HUES48 (cell line): Measurements from ENCODE around the gene TNFRSF25.

Source experiments
- H3K27ac ChIP-seq: one replicate; pipeline ENCODE4 v1.7.0; 2013; ENCODE audit warnings: low read depth, low read length, inconsistent platforms
- H3K27me3 ChIP-seq: 2 replicates; pipeline ENCODE4 v1.6.1; 2013; ENCODE audit warnings: mild to moderate bottlenecking, low read length; ENCODE audit not compliant: control insufficient read depth, insufficient read depth
- H3K36me3 ChIP-seq: 2 replicates; pipeline ENCODE4 v1.6.1; 2013; ENCODE audit warnings: low read length; ENCODE audit not compliant: control insufficient read depth, insufficient read depth
- H3K4me1 ChIP-seq: 2 replicates; pipeline ENCODE4 v1.6.1; 2013; ENCODE audit warnings: mild to moderate bottlenecking, low read length; ENCODE audit not compliant: control insufficient read depth, insufficient read depth
- H3K4me3 ChIP-seq: 2 replicates; pipeline ENCODE4 v1.5.1; 2013; ENCODE audit warnings: mild to moderate bottlenecking, low read depth, low read length
- H3K9ac ChIP-seq: 2 replicates; pipeline ENCODE4 v1.6.1; 2013; ENCODE audit warnings: mild to moderate bottlenecking, low read depth, low read length, moderate library complexity
- H3K9me3 ChIP-seq: 2 replicates; pipeline ENCODE4 v1.6.1; 2013; ENCODE audit warnings: low read length; ENCODE audit not compliant: control insufficient read depth, insufficient read depth

Gene TNFRSF25

DNA sequence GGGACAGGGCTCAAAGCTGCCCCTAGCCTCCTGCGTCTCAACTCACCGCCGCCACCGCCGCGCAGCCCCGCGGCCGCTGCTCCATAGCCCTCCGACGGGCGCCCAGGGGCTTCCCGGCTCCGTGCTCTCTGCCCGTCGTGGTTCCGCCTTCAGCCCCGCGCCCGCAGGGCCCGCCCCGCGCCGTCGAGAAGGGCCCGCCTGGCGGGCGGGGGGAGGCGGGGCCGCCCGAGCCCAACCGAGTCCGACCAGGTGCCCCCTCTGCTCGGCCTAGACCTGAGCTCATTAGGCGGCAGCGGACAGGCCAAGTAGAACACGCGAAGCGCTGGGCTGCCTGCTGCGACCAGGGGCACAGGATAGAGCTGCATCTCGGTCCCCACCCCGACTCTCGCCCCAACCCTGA is at the start of gene TNFRSF25:
TSS of gene TNFRSF25 (minus strand) at position 151 of the 400 bp plus-strand sequence. CDS start at position 85, 66 bp downstream.
- Histone ChIP-seq H3K4me1 (peaks cover 4% of the 10 kb centered on the region; the same call in 1 of the 2 replicates), H3K27ac (no peak within 1 kb of the TSS), H3K9me3 (no peaks in the 10 kb centered on the region), H3K9ac (no peak within 1 kb of the TSS; the same call in 1 of the 2 replicates), H3K27me3 (no peaks in the 10 kb centered on the region), H3K36me3 (peaks cover 41% of the 10 kb centered on the region), H3K4me3 (peak within 1 kb of the TSS; percentile 47; the same call in 1 of the 2 replicates)

DNA sequence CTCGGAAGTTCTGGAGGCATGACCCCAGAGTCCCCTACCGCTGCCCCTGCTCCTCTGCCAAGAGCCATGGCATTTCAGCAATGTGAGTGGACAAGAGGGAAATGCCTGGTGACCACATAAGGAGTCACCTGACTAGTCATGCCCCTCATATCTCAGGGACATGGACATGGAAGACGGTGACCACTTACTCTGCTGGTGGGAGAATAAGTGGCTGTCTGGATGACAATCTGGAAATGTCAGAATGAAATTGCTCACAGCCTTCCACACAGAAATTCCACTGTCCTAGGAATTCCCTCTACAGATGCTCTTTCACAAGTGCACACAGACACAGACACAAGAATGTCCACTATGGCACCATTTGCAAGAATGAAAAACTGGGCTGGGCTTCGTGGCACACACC is 49.8 kb upstream of the TNFRSF25 start:
- Histone ChIP-seq H3K4me3 (no peak overlapping the region), H3K36me3 (no peaks in the 10 kb centered on the region), H3K27me3 (no peaks in the 10 kb centered on the region), H3K4me1 (peaks cover 17% of the 10 kb centered on the region), H3K9ac (no peak overlapping the region), H3K27ac (no peak overlapping the region), H3K9me3 (no peaks in the 10 kb centered on the region)

GRCh38 chr1:6513320-6513801 is 47.4 kb upstream of the TNFRSF25 start:
- Histone ChIP-seq H3K9ac (no peak overlapping the region), H3K36me3 (no peaks in the 10 kb centered on the region), H3K4me3 (no peak overlapping the region), H3K9me3 (no peaks in the 10 kb centered on the region), H3K27ac (no peak overlapping the region), H3K27me3 (no peaks in the 10 kb centered on the region), H3K4me1 (no peaks in the 10 kb centered on the region)

- Histone ChIP-seq H3K4me1 (no peaks in the 10 kb centered on the region), H3K27me3 (no peaks in the 10 kb centered on the region), H3K9ac (no peak overlapping the region), H3K36me3 (no peaks in the 10 kb centered on the region), H3K9me3 (no peaks in the 10 kb centered on the region), H3K4me3 (no peak overlapping the region), H3K27ac (no peak overlapping the region)
These were observed 46.9 kb upstream of the TNFRSF25 start for GRCh38 chr1:6512908-6513280.

DNA sequence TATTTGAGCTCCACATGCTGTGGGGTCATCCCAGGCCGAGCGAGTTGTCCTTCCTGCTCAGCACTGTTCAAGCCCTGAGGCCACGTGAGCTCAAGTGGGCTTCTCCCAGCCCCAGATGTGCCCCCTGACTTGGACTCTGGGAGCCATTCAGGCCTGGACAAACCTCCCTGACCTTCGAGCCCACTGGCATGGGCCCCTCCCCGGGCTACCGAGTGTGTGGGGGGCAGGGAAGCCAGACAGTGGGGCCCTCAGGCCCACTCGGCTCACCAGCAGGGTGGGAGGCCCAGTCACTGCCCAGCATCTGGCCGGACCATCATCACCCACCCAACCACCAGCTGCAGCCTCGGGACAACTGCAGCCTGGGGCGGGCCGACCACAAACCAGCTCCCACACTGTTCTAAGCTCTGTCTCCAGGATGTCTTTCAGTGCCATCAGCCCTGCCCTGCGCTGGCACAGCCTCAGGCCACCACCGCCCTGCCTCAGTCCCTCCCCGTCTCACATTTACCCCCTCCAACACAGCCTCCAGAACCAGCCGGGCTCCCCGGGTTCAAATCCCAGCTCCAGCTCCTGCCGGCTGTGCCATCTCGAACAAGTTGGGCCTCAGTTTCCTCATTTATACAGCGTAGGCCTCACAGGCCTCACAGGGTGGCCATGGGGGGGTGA is 46.4 kb upstream of the TNFRSF25 start:
- H3K4me3 ChIP-seq = no peak overlapping the region
- no peaks in the 10 kb centered on the region for H3K27me3 ChIP-seq
- H3K27ac ChIP-seq = no peak overlapping the region
- no peaks in the 10 kb centered on the region for H3K36me3 ChIP-seq
- no peak overlapping the region for H3K9ac ChIP-seq
- no peaks in the 10 kb centered on the region for H3K4me1 ChIP-seq
- H3K9me3 ChIP-seq = no peaks in the 10 kb centered on the region

DNA sequence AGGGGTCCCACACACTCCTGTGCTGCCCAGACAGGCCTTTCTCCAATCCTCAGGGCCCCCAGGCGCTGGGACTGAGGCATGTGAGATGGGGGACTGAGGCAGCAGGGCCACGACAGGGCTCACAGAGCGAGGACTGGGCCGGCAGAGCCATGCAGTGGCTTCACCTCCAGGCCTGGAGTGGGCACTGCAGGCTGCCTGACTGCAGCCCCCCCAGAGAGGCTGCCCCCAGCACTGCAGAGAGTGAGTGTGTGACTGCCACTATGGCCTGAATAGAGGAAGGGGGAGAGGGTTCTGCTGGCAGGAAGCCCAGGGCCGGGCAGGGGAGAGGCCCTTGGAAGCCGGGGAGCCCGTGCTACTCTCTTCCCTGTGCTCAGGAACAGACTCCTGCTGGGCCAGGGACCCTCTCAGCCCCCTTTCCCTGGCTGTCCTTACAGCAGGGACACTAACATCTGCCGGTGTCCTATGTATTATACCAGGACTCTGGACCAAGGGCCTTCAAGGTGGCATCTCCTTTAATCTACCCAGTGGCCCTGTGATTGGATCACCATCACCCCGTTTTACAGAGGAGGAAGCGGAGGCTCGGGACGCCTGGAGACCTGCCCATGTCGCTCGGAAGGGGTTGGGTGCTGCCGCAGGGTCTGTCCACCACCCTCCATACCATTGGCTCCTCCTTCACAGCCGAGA is 45.7 kb upstream of the TNFRSF25 start:
- no peaks in the 10 kb centered on the region for H3K9me3 ChIP-seq
- H3K27ac ChIP-seq = no peak overlapping the region
- no peak overlapping the region for H3K9ac ChIP-seq
- no peaks in the 10 kb centered on the region for H3K27me3 ChIP-seq
- no peaks in the 10 kb centered on the region for H3K4me1 ChIP-seq
- H3K4me3 ChIP-seq = no peak overlapping the region
- H3K36me3 ChIP-seq = no peaks in the 10 kb centered on the region

DNA sequence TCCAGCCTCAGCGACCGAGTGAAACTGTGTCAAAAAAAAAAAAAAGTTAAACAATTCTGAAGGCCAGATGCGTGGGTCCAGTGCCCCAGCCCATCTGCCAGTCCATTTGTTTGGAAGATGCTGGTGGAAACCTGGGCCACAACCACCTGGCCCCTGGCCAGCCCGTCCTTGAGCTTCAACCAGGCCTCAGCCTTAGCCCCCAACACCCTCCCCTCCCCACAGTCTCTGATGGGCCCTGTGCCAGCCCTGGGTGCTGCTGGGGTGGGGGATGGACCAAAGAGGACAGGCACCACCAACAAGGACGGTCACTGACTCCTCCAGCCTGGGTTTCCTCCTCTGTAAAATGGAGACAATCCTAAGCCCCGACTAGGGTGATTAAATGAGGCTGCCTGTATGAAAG is 45.1 kb upstream of the TNFRSF25 start:
- Histone ChIP-seq H3K9me3 (no peaks in the 10 kb centered on the region), H3K9ac (no peak overlapping the region), H3K4me3 (no peak overlapping the region), H3K36me3 (no peaks in the 10 kb centered on the region), H3K27me3 (no peaks in the 10 kb centered on the region), H3K4me1 (no peaks in the 10 kb centered on the region), H3K27ac (no peak overlapping the region)

GRCh38 chr1:6510493-6510892 is 44.5 kb upstream of the TNFRSF25 start:
- H3K27ac ChIP-seq = no peak overlapping the region
- no peaks in the 10 kb centered on the region for H3K9me3 ChIP-seq
- H3K36me3 ChIP-seq = no peaks in the 10 kb centered on the region
- H3K27me3 ChIP-seq = no peaks in the 10 kb centered on the region
- no peaks in the 10 kb centered on the region for H3K4me1 ChIP-seq
- H3K4me3 ChIP-seq = no peak overlapping the region
- no peak overlapping the region for H3K9ac ChIP-seq

- no peaks in the 10 kb centered on the region for H3K27me3 ChIP-seq
- H3K4me1 ChIP-seq = no peaks in the 10 kb centered on the region
- no peak overlapping the region for H3K4me3 ChIP-seq
- H3K9me3 ChIP-seq = no peaks in the 10 kb centered on the region
- no peak overlapping the region for H3K27ac ChIP-seq
- no peak overlapping the region for H3K9ac ChIP-seq
- no peaks in the 10 kb centered on the region for H3K36me3 ChIP-seq
These were observed 43.9 kb upstream of the TNFRSF25 start for GRCh38 chr1:6509919-6510291.

DNA sequence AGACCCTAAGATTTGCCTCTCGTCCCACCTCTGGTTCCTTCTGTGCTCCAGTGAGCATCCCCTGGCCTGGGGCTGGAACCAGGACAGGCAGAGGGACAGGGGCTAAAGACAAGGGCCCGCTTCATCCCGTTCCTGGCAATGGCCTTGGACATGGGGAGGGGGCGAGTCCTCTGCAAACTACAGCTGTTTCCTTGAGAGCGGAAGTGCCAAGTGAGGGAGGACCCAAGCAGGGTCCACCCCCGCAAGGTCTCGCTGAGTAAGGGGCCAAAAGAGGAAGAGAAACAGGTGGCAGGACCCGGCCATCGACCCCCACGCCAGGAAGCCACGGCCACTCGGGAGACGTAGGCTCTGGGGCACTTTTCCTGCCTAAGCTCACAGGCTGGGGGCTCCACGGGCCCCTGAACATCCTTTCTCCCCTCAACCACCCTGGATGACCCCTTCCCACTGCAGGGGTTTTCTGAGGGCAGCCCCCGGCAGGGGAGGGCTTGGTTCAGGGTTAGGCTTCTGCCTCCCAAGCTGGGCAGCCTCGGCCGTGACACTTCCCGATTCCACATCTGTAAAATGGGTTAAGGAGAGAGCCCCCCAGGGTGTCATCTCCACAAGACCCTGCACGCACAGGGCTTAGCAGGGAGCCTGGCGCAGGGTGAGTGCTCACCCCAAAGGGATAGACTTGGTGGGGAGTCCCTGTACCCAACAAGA is 43.4 kb upstream of the TNFRSF25 start:
- H3K4me1 ChIP-seq = no peaks in the 10 kb centered on the region
- H3K27ac ChIP-seq = no peak overlapping the region
- H3K4me3 ChIP-seq = no peak overlapping the region
- no peaks in the 10 kb centered on the region for H3K36me3 ChIP-seq
- H3K9ac ChIP-seq = no peak overlapping the region
- H3K27me3 ChIP-seq = no peaks in the 10 kb centered on the region
- H3K9me3 ChIP-seq = no peaks in the 10 kb centered on the region

DNA sequence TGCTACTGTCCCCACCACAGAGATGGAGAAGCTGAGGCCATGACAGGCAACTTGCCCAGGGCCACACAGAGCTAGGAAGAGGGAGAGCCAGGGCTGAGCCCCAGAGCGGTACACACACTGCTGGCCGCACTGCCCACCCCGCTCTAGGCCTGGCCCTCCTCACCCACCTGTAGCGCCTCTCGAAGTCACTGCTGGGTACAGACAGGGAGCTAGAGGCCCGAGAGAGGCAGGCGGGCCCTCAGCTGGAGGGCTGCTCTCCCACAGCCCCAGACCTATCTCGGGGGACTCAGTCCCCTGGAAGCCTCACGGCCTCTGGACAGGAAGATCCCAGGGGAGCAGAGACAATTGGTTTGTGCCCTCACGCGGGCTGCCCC is 42.8 kb upstream of the TNFRSF25 start:
- Histone ChIP-seq H3K27me3 (no peaks in the 10 kb centered on the region), H3K36me3 (no peaks in the 10 kb centered on the region), H3K9me3 (no peaks in the 10 kb centered on the region), H3K9ac (no peak overlapping the region), H3K4me1 (no peaks in the 10 kb centered on the region), H3K4me3 (no peak overlapping the region), H3K27ac (no peak overlapping the region)
